Head of caudate nucleus (tissue), 42 donors: ENCODE data around the gene TAF11L4.
"Not testable (repeated sequence)": the region's sequence is repeated elsewhere in the genome, so short reads cannot be mapped to it uniquely, and the experiment has no call there.

Experiments
- DNase-seq, 42 donors: peaks; one replicate each; pipeline versions ENCODE4 v3.0.0 to v3.0.0-alpha.2; 2020 to 2021; ENCODE audit warnings: mixed read lengths in 7 of 42
- intact Hi-C: fragments of 100-400 bp; cut with DNase I; formaldehyde crosslinking; loops from one replicate; pipeline ENCODE4 v1.15.0; 2022

TAF11L4 gene

DNA sequence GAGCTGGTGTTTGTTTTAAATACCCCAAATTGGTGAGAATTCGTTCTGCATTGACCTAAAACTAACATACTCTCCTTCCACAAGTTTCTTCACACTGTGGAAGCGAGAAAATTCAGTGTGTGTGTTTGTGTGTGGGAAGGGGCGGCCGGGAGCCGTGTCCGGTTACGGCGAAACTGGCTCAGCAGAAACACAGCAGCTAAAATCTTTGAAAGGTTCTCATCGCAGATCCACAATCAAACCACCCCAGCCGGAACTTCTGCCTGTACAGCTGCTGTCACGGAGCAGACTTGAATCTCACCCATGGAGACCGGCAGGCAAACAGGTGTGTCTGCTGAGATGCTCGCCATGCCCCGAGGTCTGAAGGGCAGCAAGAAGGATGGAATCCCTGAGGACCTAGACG is at the start of gene TAF11L4:
Gene TAF11L4, plus strand, starts transcription at position 301 of the 400 bp plus-strand sequence.
- intact Hi-C loops, DNase-seq: not testable (repeated sequence)

DNA sequence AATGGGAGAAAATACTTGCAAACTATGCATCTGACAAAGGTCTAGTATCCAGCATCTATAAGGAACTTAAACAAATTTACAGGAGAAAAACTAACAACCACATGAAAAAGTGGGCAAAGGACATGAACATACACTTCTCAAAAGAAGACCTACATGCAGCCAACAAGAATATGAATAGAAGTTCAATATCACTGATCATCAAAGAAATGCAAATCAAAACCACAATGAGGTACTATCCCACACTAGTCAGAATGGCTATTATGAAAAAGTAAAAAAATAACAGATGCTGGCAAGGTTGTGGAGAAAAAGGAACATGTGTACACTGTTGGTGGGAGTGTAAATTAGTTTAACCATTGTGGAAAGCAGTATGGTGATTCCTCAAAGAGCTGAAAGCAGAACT is 46.5 kb upstream of the TAF11L4 start:
- DNase-seq, intact Hi-C loops: not testable (repeated sequence)

DNA sequence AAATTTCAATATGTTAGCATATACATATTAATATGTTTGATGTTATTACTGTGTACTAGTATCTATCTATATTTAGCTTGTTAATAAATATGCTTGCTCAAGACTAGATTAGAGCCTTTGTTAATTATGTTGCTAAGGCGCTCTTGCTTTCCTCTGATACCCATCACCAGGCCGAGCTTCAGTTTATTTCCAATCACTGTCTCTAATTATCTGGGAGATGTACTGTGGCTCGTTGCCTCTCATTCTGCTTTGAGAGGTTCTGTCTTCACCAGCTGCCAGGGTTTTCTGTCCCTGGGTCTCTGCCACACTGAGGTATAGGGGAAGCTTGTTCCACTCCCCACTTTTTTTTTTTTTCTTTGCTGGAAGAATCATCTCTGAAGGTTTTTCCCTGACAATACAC is 44.6 kb upstream of the TAF11L4 start:
- intact Hi-C loops: no loop called here
- DNase-seq: peak in 1 of 42 donors; percentile 2

DNA sequence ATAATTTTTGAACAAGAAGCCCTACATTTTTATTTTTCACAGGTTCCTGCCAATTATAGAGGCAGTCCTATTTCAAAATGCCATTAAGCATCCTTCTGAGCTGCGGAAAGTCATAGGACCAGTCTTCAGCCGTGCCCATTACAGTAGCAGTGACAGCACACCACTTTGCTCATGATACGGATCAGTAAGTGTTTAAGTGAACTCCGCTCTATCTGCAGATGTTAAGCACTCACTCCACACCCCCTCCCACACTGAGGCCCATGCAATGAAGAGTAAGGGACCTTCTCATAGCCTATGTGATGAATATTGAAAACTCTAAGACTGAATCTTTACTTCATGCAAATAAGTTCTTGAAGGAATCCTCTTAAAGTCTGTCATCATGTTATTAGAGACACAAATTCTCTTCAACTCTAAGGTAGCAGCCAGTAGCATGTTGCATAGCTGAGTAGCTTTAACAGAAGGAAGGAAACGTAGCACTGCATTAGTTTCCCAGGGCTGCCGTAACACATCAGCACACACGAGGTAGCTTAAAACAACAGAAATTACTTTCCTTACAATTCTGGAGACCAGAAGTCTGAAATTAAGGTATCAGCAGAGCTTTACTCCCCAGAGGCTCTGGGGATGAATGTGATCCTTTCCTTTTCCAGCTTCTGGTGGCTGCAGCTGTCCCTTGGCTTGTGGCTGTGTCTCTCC is 43.9 kb upstream of the TAF11L4 start:
- intact Hi-C loops: no loop called here
- DNase-seq: no peak

DNA sequence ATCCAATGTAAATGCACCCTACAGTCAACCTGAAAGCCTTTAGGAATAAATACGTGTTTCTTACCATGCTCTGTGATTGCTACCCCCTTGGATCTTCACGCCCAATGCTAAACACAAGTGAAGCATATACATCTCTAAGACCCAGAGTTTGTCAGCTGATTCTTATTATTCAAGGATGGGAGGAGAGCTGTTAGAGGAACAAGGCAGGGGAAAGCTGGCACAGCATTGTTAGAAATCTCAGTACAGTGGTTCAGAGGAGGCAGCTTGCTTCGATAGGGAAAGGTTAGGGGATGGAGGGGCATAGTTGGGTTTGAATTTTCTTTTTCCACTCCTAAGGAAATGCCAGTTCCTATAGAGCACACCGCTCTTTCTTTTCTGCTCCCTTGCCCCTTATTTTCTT is 40.2 kb upstream of the TAF11L4 start:
- intact Hi-C loops: no loop called here
- DNase-seq: no peak

DNA sequence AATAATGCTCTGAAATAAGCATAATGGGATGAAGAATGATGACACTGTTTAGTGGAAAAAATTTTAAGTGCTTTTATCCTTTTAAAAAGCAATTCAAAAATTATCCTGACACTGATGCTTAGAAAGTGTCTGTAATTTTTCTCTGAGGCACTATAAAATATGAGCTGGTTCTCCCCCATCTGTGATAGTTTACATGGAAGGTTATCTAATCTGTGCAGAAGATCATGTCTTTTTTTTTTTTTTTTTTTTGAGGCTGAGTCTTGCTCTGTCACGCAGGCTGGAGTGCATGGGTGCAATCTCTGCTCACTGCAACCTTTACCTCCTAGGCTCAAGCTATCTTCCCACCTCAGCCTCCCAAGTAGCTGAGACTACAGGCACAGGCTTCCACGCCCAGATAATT is 38.8 kb upstream of the TAF11L4 start:
- intact Hi-C loops: no loop called here
- no peak for DNase-seq

DNA sequence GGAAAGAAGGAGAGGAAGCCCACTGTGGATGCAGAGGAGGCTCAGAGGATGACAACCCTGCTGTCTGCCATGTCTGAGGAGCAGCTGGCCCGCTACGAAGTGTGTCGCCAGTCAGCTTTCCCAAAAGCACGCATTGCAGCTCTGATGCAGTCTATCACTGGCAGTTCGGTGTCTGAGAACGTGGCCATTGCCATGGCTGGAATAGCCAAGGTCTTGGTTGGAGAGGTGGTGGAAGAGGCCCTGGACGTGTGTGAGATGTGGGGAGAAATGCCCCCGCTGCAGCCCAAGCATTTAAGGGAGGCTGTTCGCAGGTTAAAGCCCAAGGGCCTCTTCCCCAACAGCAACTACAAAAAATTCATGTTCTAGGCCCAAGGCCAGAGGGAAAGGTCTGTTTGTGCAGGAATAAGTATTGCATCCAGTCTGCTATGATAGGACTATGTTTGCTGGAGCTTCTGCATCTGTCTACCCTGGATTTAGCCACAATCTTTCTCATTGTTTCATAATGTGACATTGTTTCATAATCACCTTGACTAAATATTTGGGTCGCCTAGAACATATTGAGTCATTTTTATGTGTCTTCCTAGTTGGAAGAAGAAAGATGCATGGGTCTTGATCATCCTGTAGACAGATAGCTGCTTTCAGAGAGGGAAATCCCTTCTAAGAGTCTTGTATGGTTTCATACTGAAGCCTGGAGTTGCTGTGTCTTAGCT is 35.0 kb upstream of the TAF11L4 start:
- intact Hi-C loops, DNase-seq: not testable (repeated sequence)

DNA sequence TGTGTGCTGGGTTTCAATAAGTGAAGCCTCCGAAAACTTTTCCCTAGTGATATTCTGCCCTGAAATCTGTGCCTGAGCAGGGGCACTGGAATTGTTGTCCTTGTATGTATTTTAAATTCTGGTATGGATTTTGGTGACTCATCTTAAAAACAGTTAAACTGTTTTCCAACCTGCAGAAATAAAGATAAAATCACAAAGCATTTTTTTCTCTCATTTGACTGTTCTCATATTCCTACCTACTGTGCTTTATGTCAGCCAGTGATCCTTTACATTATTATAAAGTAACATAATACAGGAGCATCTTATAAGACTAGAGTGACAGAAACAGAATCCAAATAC is 34.5 kb upstream of the TAF11L4 start:
- DNase-seq: no peak
- intact Hi-C loops: no loop called here

DNA sequence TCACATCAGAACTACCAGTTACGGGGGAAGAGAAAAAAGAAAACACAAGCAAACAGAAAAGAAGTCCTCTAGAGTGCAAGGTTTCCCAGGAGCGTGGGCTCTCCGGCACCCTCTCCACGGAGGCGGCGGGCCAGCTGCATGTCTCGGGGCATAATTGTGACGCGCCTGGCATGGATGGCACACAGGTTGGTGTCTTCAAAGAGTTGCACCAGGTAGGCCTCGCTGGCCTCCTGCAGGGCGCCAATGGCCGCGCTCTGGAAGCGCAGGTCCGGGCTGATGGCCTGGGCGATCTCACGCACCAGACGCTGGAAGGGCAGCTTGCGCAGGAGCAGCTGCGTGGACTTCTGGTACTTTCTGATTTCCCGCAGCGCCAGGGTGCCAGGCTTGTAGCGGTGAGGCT is 30.3 kb upstream of the TAF11L4 start:
- DNase-seq, intact Hi-C loops: not testable (repeated sequence)

DNA sequence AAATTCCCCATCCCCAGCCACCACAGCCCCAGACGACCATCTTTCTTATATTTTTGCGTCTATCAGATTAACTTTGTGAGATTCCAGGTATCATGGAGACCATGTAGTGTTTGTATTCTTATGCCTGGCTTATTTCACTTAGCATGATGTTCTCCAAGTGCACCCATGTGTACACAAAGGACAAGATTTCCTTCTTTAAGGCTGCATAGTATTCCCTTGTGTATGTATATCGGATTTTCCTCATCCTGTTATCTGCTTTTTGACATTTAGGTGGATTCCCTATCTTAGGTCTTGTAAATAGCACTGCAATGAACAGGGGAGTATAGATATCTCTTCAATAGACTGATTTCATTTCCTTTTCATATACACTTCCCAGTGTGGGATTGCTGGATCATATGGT is 28.8 kb upstream of the TAF11L4 start:
- no peak for DNase-seq
- intact Hi-C loops: no loop called here

DNA sequence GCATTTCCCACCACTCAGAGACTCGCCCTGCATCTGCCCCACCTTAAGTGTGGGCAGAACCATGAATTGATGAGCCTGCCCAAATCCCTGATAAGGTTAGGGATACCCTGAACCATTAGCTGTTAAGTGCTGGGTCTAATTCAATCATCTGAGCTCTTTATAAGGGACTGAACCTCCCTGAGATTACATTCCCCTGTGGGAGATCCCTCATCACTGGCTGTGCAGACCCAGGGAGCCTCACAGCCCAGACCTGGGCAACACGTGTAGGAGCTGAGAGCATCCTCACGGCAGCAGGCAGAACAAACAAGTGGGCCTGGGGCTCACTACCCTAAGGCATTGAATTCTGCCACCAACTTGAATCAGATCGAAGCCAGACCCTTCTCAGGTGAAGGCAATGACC is 24.2 kb upstream of the TAF11L4 start:
- intact Hi-C loops: no loop called here
- DNase-seq: no peak

DNA sequence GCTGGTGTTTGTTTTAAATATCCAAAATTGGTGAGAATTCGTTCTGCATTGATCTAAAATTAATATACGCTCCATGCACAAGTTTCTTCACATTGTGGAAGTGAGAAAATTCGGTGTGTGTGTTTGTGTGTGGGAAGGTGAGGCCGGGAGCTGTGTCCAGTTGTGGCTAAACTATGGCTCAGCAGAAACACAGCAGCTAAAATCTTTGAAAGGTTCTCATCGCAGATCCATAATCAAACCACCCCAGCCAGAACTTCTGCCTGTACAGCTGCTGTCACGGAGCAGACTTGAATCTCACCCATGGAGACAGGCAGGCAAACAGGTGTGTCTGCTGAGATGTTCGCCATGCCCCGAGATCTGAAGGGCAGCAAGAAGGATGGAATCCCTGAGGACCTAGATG is 23.7 kb upstream of the TAF11L4 start, which contains the start of gene TAF11L2:
Gene TAF11L2, plus strand, starts transcription at position 301 of the 400 bp plus-strand sequence.
- intact Hi-C loops, DNase-seq: not testable (repeated sequence)

DNA sequence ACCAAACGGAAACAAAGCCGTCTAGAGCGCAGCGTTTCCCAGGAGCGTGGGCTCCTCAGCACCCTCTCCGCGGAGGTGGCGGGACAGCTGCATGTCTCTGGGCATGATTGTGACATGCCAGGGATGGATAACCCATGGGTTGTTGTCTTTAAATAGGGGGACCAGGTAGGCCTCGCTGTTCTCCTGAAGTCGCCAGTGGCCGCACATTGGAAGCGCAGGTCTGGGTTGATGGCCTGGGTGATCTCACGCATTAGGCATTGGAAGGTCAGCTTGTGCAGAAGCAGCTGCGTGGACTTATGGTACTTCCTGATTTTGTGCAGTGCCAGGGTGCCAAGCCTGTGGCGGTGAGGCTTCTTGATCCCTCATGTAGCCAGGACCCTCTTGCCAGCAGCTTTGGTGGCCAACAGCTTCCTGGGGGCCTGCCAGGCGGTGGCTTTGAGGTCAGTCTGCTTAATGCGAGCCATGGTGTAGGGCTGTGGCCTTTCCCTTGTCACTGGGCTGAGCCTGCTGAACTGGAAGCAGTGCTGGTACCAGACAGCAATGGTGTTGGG is 9.8 kb upstream of the TAF11L4 start:
- intact Hi-C loops: no loop called here
- no peak for DNase-seq

DNA sequence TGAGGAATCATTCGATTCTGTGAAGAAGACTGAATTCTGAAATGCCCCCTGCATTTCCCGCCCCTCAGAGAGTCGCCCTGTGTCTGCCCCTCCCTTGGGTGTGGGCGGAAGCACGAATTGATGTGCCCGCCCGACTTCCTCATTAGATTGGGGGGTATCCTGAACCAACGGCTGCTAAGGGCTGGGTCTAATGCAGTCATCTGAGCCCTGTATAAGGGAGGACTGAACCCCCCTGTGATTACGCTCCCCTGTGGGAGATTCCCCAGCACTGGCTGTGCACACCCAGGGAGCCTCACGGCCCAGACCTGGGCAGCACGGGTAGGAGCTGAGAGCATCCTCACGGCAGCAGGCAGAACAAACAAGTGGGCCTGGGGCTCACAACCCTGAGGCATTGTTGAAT is 4.1 kb upstream of the TAF11L4 start:
- peak in 5 of 42 donors; percentile 25 to 51 (median 34) for DNase-seq
- intact Hi-C loops: not testable (repeated sequence)

DNA sequence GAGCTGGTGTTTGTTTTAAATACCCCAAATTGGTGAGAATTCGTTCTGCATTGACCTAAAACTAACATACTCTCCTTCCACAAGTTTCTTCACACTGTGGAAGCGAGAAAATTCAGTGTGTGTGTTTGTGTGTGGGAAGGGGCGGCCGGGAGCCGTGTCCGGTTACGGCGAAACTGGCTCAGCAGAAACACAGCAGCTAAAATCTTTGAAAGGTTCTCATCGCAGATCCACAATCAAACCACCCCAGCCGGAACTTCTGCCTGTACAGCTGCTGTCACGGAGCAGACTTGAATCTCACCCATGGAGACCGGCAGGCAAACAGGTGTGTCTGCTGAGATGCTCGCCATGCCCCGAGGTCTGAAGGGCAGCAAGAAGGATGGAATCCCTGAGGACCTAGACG is 3.5 kb upstream of the TAF11L4 start, which contains the start of gene TAF11L3:
Gene TAF11L3, plus strand, starts transcription at position 301 of the 400 bp plus-strand sequence.
- intact Hi-C loops, DNase-seq: not testable (repeated sequence)

DNA sequence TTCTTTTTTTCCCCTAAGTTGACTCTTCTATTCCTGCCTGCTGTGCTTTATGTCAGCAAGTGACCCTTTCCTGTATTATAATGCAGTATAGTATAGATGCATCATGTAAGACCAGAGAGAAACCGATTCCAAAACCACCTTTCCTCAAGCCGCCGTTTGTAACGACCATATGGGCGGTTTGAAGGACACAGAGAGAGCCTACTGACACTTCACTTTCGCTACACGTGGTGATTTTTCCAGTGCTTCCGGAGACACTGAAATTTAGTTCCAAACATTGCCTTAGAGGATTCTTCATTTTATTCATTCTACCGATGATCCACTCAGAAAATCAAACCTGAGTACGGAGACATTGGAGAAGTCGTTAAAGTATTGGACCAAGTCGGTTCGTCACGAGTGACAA is 2.1 kb upstream of the TAF11L4 start:
- intact Hi-C loops: not testable (repeated sequence)
- DNase-seq: peak in 2 of 42 donors; percentile 24 to 52

DNA sequence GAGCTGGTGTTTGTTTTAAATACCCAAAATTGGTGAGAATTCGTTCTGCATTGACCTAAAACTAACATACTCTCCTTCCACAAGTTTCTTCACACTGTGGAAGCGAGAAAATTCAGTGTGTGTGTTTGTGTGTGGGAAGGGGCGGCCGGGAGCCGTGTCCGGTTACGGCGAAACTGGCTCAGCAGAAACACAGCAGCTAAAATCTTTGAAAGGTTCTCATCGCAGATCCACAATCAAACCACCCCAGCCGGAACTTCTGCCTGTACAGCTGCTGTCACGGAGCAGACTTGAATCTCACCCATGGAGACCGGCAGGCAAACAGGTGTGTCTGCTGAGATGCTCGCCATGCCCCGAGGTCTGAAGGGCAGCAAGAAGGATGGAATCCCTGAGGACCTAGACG is 3.3 kb downstream of the TAF11L4 start, which contains the start of gene TAF11L5:
Gene TAF11L5, plus strand, starts transcription at position 301 of the 400 bp plus-strand sequence.
- intact Hi-C loops, DNase-seq: not testable (repeated sequence)

DNA sequence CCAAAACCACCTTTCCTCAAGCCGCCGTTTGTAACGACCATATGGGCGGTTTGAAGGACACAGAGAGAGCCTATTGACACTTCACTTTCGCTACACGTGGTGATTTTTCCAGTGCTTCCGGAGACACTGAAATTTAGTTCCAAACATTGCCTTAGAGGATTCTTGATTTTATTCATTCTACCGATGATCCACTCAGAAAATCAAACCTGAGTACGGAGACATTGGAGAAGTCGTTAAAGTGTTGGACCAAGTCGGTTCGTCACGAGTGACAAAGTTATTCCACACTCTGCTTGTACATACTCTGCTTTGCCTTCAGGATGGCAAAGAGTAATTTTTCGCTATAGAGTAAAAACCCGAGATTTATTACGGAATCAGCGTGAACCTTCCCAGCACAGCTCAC is 4.9 kb downstream of the TAF11L4 start:
- intact Hi-C loops: not testable (repeated sequence)
- DNase-seq: peak in 34 of 42 donors; percentile 7 to 80 (median 40)

DNA sequence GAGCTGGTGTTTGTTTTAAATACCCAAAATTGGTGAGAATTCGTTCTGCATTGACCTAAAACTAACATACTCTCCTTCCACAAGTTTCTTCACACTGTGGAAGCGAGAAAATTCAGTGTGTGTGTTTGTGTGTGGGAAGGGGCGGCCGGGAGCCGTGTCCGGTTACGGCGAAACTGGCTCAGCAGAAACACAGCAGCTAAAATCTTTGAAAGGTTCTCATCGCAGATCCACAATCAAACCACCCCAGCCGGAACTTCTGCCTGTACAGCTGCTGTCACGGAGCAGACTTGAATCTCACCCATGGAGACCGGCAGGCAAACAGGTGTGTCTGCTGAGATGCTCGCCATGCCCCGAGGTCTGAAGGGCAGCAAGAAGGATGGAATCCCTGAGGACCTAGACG is 6.8 kb downstream of the TAF11L4 start, which contains the start of gene TAF11L6:
Gene TAF11L6, plus strand, starts transcription at position 301 of the 400 bp plus-strand sequence.
- intact Hi-C loops, DNase-seq: not testable (repeated sequence)
